ENCODE results near the gene RNPEPL1. TPM values are rescaled to one million over a fixed set of nuclear protein-coding genes. Genes with fewer than 3 reads are reported as not detected.

RNPEPL1 gene
- total RNA-seq, 3 donors from 2014 or later: 22.4 to 57.9 (median 42.3) TPM

DNA sequence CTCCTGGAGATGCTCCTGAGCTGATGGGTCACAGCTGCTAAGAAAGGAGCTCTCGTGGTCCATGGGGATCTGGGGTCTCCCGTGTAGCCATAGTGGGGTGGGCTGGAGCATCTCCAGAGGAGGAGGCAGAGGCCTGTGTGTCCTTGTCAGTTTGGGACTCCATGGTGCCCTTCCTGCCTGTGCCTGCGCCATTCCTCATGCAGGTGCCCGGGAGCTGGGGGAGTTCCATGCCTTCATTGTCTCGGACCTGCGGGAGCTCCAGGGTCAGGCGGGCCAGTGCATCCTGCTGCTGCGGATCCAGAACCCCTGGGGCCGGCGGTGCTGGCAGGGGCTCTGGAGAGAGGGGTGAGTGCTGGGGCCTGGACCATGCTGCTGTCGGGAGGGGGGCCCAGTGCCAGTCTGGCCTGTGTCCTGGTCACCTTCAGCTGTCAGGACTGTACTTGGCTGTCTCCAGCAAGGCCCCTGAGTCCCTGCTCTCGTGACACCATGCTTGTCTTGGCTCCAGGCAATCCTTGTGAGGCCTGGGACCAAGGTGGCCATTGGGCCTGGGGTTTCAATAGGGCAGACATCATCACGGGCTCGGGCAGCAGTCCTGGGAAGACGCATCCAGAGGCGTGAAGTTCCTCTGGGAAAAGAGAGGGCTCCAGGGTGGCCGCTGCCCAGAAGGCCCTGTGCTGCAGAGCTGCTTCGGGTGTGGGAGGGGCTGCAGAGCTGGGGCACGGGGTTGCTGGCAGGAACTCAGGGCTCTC, 25.6 kb downstream of the RNPEPL1 start:
- TF ChIP-seq POLR2AphosphoS5 (IDR thresholded peaks at IDR 0.05) (no peak), POLR2A (IDR thresholded peaks at IDR 0.05) (no peak)
- TF ChIP-seq, protein P1, sequence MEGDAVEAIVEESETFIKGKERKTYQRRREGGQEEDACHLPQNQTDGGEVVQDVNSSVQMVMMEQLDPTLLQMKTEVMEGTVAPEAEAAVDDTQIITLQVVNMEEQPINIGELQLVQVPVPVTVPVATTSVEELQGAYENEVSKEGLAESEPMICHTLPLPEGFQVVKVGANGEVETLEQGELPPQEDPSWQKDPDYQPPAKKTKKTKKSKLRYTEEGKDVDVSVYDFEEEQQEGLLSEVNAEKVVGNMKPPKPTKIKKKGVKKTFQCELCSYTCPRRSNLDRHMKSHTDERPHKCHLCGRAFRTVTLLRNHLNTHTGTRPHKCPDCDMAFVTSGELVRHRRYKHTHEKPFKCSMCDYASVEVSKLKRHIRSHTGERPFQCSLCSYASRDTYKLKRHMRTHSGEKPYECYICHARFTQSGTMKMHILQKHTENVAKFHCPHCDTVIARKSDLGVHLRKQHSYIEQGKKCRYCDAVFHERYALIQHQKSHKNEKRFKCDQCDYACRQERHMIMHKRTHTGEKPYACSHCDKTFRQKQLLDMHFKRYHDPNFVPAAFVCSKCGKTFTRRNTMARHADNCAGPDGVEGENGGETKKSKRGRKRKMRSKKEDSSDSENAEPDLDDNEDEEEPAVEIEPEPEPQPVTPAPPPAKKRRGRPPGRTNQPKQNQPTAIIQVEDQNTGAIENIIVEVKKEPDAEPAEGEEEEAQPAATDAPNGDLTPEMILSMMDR (IDR thresholded peaks at IDR 0.05): no peak
- no peaks in the 10 kb centered on the region for H3K9me3 ChIP-seq
- intact Hi-C loops (cut with DNase I; ENCODE audit: low total_unique reads): no loop called here
- H3K27me3 ChIP-seq: no peaks in the 10 kb centered on the region
- no peaks in the 10 kb centered on the region for H3K36me3 ChIP-seq
- peak in 1 of 2 donors; percentile 31 for DNase-seq (ENCODE audit: low spot score in 2 of 2)
- H3K4me3 ChIP-seq: no peak overlapping the region
- no peak overlapping the region for H3K27ac ChIP-seq
- H3K4me1 ChIP-seq: peaks cover 0 to 6% of the 10 kb centered on the region in 2 donors

DNA sequence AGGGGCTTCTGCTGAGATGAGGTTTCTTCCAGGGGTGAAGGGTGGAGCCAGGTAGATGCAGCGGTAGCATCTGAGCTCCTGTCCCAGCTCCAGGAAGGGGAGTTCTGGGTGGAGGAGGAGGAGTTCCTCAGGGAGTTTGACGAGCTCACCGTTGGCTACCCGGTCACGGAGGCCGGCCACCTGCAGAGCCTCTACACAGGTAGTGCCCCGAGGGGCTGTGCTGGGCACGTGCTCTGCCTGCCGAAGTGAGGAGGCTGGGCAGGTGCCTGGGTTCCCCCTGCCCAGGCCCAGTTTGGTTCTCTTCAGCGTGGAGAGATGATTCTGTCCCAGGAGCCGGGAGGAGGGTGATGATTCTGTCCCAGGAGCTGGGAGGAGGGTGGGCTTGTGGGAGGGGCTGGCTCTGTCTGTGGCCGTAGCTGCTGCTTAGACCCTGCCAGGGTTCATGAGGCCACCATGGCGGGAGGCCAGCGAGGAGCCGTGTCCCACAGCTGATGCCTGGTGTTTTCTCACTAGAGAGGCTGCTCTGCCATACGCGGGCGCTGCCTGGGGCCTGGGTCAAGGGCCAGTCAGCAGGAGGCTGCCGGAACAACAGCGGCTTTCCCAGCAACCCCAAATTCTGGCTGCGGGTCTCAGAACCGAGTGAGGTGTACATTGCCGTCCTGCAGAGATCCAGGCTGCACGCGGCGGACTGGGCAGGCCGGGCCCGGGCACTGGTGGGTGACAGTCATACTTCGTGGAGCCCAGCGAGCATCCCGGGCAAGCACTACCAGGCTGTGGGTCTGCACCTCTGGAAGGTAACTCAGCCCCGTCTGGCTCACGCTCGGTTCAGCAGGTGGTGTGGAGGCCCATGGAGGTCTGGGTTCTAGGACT, 26.5 kb downstream of the RNPEPL1 start:
- TF ChIP-seq, protein P1 (IDR thresholded peaks at IDR 0.05): no peak
- no peak for TF ChIP-seq POLR2A (IDR thresholded peaks at IDR 0.05)
- Histone ChIP-seq H3K27me3 (no peaks in the 10 kb centered on the region), H3K4me3 (no peak overlapping the region), H3K4me1 (peaks cover 0 to 6% of the 10 kb centered on the region in 2 donors), H3K9me3 (no peaks in the 10 kb centered on the region), H3K27ac (no peak overlapping the region), H3K36me3 (no peaks in the 10 kb centered on the region)
- intact Hi-C loops (cut with DNase I; ENCODE audit: low total_unique reads): no loop called here
- no peak for DNase-seq (ENCODE audit: low spot score in 2 of 2)

DNA sequence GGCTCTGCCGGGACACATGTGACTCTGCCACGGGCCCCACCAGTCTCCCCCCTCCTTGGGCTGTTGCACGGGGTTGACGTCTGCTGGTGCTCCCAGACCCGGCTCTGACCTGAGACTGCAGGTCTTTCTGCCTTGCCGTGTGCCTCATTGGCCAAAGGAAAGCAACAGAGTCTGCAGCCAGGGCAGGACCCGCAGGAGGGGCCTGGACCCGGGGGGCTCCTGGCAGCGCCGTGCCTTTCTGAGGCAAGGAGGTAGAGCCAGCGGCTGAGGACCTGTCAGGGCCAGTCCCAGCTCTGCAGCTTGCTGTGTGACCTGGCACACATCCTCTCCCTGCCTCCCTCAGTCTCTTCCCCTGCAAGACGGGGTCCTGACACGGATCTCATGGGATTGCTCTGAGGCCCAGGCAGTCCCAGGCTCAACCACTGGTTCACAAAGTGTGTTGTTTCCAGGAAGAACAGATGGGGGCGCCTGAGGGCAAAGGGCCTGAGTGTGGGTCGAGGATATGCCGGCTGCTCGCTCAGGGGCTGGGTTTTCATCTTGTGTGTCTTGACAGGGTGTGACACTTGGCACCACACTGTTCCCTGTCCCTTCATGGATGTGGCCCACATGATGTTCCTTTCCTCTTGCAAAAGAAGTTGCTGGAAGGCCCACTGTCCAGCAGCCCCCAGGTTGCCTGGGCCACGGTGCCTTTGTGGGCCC, 27.2 kb downstream of the RNPEPL1 start:
- Histone ChIP-seq H3K36me3 (no peaks in the 10 kb centered on the region), H3K27ac (no peak overlapping the region), H3K4me1 (peaks cover 0 to 6% of the 10 kb centered on the region in 2 donors), H3K27me3 (no peaks in the 10 kb centered on the region), H3K4me3 (no peak overlapping the region), H3K9me3 (no peaks in the 10 kb centered on the region)
- TF ChIP-seq, protein P1 (IDR thresholded peaks at IDR 0.05): no peak
- TF ChIP-seq POLR2AphosphoS5 (IDR thresholded peaks at IDR 0.05): no peak
- no peak for TF ChIP-seq POLR2A (IDR thresholded peaks at IDR 0.05)
- intact Hi-C loops (cut with DNase I; ENCODE audit: low total_unique reads): no loop called here
- peak in 1 of 2 donors; percentile 27 for DNase-seq (ENCODE audit: low spot score in 2 of 2)

DNA sequence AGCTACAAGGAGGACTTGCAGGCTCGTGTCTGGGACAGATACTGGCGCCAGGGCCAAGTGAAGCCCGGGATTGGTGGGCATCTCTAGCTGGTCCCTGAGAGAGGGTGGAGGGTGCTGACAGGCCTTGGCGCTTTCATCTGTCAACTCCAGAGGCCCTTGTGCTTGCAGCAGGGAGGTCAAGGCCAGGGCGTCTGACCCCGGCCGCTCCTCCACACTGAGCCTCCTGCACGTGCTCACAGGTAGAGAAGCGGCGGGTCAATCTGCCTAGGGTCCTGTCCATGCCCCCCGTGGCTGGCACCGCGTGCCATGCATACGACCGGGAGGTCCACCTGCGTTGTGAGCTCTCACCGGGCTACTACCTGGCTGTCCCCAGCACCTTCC, 27.8 kb downstream of the RNPEPL1 start:
- H3K36me3 ChIP-seq: no peaks in the 10 kb centered on the region
- intact Hi-C loops (cut with DNase I; ENCODE audit: low total_unique reads): no loop called here
- H3K27ac ChIP-seq: no peak overlapping the region
- TF ChIP-seq POLR2A (IDR thresholded peaks at IDR 0.05) (no peak), POLR2AphosphoS5 (IDR thresholded peaks at IDR 0.05) (no peak)
- TF ChIP-seq, protein P1 (IDR thresholded peaks at IDR 0.05): no peak
- DNase-seq (ENCODE audit: low spot score in 2 of 2): no peak
- H3K9me3 ChIP-seq: no peaks in the 10 kb centered on the region
- H3K4me1 ChIP-seq: peaks cover 0 to 6% of the 10 kb centered on the region in 2 donors
- no peak overlapping the region for H3K4me3 ChIP-seq
- no peaks in the 10 kb centered on the region for H3K27me3 ChIP-seq

Measured in breast epithelium (tissue), 4 donors.